Panc1 (cell line): Measurements from ENCODE around the gene SF3B1.

Experiments used
- TCF7L2 ChIP-seq: IDR thresholded peaks from 2 replicates; pipeline ENCODE4 v1.6.1; 2011; ENCODE audit warnings: mild to moderate bottlenecking, low read depth, low read length, inconsistent platforms
- TF ChIP-seq, protein P1 (sequence below): fragments of 450-650 bp; IDR thresholded peaks from 2 replicates; pipeline ENCODE4 v1.5.1; 2017; ENCODE audit warnings: mild to moderate bottlenecking

GRCh38 chr2:197357986-197358385, 76.8 kb downstream of the SF3B1 start:
- TF ChIP-seq, protein P1, sequence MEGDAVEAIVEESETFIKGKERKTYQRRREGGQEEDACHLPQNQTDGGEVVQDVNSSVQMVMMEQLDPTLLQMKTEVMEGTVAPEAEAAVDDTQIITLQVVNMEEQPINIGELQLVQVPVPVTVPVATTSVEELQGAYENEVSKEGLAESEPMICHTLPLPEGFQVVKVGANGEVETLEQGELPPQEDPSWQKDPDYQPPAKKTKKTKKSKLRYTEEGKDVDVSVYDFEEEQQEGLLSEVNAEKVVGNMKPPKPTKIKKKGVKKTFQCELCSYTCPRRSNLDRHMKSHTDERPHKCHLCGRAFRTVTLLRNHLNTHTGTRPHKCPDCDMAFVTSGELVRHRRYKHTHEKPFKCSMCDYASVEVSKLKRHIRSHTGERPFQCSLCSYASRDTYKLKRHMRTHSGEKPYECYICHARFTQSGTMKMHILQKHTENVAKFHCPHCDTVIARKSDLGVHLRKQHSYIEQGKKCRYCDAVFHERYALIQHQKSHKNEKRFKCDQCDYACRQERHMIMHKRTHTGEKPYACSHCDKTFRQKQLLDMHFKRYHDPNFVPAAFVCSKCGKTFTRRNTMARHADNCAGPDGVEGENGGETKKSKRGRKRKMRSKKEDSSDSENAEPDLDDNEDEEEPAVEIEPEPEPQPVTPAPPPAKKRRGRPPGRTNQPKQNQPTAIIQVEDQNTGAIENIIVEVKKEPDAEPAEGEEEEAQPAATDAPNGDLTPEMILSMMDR, result no peak
- no peak for TF ChIP-seq TCF7L2
